Left ventricle myocardium superior (tissue), 1 donor: ENCODE data around the gene WDR88. TPM values are rescaled to one million over a fixed set of nuclear protein-coding genes. Genes with fewer than 3 reads are reported as not detected.
"Not testable (repeated sequence)": the region's sequence is repeated elsewhere in the genome, so short reads cannot be mapped to it uniquely, and the experiment has no call there.

Experiments used
- ATAC-seq: fragments of 200-7000 bp; cut with Tn5 transposase; one replicate; pipeline ENCODE4 v1.9.1; 2020; ENCODE audit warnings: mild to moderate bottlenecking, moderate library complexity
- DNase-seq: peaks from one replicate; pipeline ENCODE4 v3.0.0-alpha.2; 2020
- intact Hi-C: fragments of 100-400 bp; cut with micrococcal nuclease; formaldehyde crosslinking; loops from one replicate; pipeline ENCODE4 v1.11.0; 2022
- total RNA-seq: library from RNA; stranded (reverse); fragmentation: NEBNext Ultra II Directional; extraction: Animal tissue kit (Norgen Biotek cat#: 25700); gene quantifications from one replicate; pipeline ENCODE4 v1.2.1, GENCODE V29; 2021
- donor health status: DM: no; HTN: yes; CAD: no; lungs with severe emphysema.

Gene WDR88
- total RNA-seq, 1 donor from 2014 or later, result not detected

- peak; percentile 87 for ATAC-seq
- intact Hi-C loops, result no loop called here
- DNase-seq, result peak; percentile 38
Observed at GRCh38 chr19:33125929-33126388, 6.0 kb upstream of the WDR88 start.

- intact Hi-C loops, DNase-seq, ATAC-seq: not testable (repeated sequence)
Observed at GRCh38 chr19:33126712-33127111, 5.2 kb upstream of the WDR88 start.

GRCh38 chr19:33129901-33130300, 2.0 kb upstream of the WDR88 start:
- intact Hi-C loops, result no loop called here
- ATAC-seq (no peak), DNase-seq (no peak)

- intact Hi-C loops, result no loop called here
Observed at GRCh38 chr19:33130433-33130832, 1.5 kb upstream of the WDR88 start.

GRCh38 chr19:33132425-33132824, 511 bp downstream of the WDR88 start:
- intact Hi-C loops, result no loop called here
- ATAC-seq (no peak), DNase-seq (no peak)

More at GRCh38 chr19:33130433-33130832, 1.5 kb upstream of the WDR88 start:
- ATAC-seq (no peak), DNase-seq (no peak)

- intact Hi-C loops, result no loop called here
- ATAC-seq (no peak), DNase-seq (no peak)
Observed at GRCh38 chr19:33133438-33134031, 1.6 kb downstream of the WDR88 start.

GRCh38 chr19:33134571-33135041, 2.7 kb downstream of the WDR88 start:
- DNase-seq (no peak), ATAC-seq (no peak)
- intact Hi-C loops, result no loop called here

- ATAC-seq (no peak), DNase-seq (no peak)
- intact Hi-C loops, result no loop called here
Observed at GRCh38 chr19:33139165-33139564, 7.3 kb downstream of the WDR88 start.

- intact Hi-C loops, result no loop called here
- DNase-seq (peak; percentile 76), ATAC-seq (peak; percentile 98)
Observed at GRCh38 chr19:33143897-33144405, 12.0 kb downstream of the WDR88 start.

- intact Hi-C loops, result no loop called here
- ATAC-seq (no peak), DNase-seq (no peak)
Observed at GRCh38 chr19:33146209-33146608, 14.3 kb downstream of the WDR88 start.

- DNase-seq (no peak), ATAC-seq (no peak)
- intact Hi-C loops, result no loop called here
Observed at GRCh38 chr19:33147538-33147937, 15.6 kb downstream of the WDR88 start.

- intact Hi-C loops, result no loop called here
- no peak for ATAC-seq
- no peak for DNase-seq
Observed at GRCh38 chr19:33150852-33151518, 19.1 kb downstream of the WDR88 start.

GRCh38 chr19:33152176-33152575, 20.3 kb downstream of the WDR88 start:
- no peak for ATAC-seq
- no peak for DNase-seq
- intact Hi-C loops, result no loop called here

- ATAC-seq, intact Hi-C loops, DNase-seq: not testable (repeated sequence)
Observed at GRCh38 chr19:33152625-33153024, 20.7 kb downstream of the WDR88 start.

- ATAC-seq, intact Hi-C loops, DNase-seq: not testable (repeated sequence)
Observed at GRCh38 chr19:33154313-33154712, 22.4 kb downstream of the WDR88 start.

GRCh38 chr19:33156334-33156733, 24.4 kb downstream of the WDR88 start:
- DNase-seq (no peak), ATAC-seq (peak; percentile 25)
- intact Hi-C loops, result no loop called here

GRCh38 chr19:33157906-33158305, 26.0 kb downstream of the WDR88 start:
- DNase-seq (no peak), ATAC-seq (no peak)
- intact Hi-C loops, result no loop called here

GRCh38 chr19:33158365-33158764, 26.5 kb downstream of the WDR88 start:
- ATAC-seq, result no peak
- no peak for DNase-seq
- intact Hi-C loops, result no loop called here

GRCh38 chr19:33159149-33159548, 27.2 kb downstream of the WDR88 start:
- intact Hi-C loops, result no loop called here
- no peak for ATAC-seq
- DNase-seq, result no peak

GRCh38 chr19:33159893-33160292, 28.0 kb downstream of the WDR88 start:
- ATAC-seq (no peak), DNase-seq (no peak)
- intact Hi-C loops, result no loop called here

- intact Hi-C loops, result no loop called here
- ATAC-seq (no peak), DNase-seq (no peak)
Observed at GRCh38 chr19:33161201-33161600, 29.3 kb downstream of the WDR88 start.
